HL-60/S4 (cell line): ENCODE data around the gene SNX10.

ENCODE experiments used
- in situ Hi-C: fragments of 300-500 bp; cut with MboI; formaldehyde crosslinking; loops from 2 replicates; pipeline ENCODE4 v1.14.3; 2022; ENCODE audit warnings: low sequenced_read_pairs

Gene SNX10

DNA sequence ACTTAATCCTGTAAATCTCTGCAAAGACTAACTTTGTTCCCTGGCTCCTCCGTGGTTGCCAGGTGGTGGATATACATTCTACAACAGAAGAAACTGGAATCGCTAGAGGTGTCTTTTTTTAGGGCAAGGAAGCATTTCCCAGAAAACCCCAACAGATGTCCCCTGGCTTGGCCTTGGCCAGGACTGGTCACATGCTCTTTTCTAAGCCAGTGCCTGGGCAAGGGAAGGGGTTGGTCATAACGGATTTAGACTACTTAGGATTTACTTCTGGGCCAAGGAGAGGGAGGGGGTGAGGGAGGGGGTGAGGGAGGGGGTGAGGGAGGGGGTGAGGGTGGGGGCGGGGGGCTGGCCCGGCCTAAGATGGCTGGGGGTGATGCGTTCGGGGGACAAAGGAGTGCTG, 105.7 kb downstream of the SNX10 start:
- in situ Hi-C loops, result no loop called here

GRCh38 chr7:26397796-26398426, 106.2 kb downstream of the SNX10 start:
- in situ Hi-C loops, result no loop called here

- in situ Hi-C loops, result no loop called here
These were observed 106.7 kb downstream of the SNX10 start for GRCh38 chr7:26398427-26398755.

DNA sequence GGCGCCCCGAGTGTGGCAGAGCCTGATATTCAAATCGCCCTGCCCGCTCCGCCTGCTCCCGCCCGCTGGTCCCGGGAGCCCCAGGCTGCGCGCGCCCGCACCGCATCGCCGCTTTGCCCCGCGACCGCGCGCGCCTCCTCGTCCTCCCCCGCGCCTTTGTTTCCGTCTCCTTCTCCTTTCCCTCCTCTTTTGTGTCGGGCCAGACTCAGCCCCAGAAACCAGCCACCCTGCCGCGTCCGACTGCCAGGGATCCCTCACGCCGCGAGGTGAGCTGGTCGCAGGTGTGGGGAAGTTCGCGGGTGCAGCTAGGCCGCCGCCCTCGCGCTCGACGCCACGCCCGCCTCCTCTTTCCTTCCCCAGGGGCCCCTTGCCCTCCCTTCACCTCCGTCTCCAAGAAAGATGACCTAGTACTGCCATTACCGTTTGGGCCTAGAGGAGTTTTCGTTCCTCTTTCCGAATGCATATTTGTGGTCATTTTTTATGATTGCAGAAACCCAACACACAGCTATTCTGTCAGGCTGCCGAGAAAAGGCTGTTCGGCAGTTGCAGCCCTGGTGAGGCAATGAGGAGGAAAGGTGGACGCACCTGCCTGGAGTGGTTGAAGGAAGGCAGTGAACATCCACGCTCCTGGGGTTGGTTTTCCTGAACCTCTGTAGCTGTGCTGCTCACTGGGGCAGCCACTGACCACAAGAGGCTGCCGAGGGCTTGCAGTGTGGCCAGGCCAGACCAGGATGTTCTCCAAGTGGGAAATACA, 107.3 kb downstream of the SNX10 start:
- in situ Hi-C loops, result no loop called here

DNA sequence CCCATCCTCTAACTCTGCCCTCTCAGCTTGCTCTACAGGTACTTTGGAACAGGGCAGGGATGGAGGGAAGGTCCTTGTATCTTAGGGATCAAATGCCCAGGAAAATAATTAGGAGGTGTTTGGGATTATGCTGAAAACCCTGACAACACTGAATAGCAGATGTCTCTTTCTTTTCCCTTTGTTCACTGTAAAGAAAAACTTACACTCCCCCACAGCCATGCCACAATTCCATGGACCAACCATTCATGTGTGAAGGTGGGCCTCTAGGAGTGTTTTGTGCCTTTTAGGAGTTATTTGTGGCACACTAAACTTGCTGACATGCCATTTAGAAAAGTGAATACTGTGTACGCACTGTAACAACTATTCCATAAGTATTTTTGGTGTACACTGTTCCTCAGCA, 108.1 kb downstream of the SNX10 start:
- in situ Hi-C loops, result no loop called here

- in situ Hi-C loops, result no loop called here
These were observed 112.0 kb downstream of the SNX10 start for GRCh38 chr7:26403640-26404039.

GRCh38 chr7:26404189-26404996, 112.7 kb downstream of the SNX10 start:
- in situ Hi-C loops, result no loop called here

GRCh38 chr7:26406433-26406832, 114.8 kb downstream of the SNX10 start:
- in situ Hi-C loops, result no loop called here

GRCh38 chr7:26409661-26410547, 118.2 kb downstream of the SNX10 start:
- in situ Hi-C loops, result no loop called here

DNA sequence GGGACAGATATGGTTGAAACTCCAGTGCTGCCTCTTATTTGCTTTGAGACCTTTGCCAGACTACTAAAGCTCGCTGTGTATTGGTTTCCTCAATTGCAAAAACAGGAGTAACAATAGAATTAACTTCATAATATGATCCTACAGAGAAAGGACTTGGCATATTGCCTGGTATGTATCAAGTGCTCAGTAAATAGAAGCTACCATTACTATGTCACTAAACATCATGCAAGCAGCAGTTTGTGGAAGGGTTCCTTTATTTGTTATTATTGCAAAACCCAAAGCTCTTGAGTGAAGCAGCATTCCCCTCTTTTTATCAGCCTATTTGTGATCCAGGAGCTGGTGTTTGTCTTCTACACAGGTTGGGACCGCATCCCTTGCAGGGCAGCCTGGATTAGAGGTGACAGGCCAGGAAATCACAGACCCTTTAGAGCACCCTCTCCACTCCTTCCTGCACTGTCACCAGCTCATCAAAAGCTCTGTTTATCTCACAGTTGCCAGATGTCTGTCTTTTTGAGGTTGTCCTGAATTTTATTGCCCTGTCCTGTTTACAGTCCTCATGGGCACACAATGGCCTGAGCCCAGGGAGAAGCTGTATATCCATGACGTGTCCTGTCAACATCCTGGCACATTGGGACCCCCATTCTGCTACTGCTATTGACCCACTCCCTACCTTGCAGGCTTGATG, 121.5 kb downstream of the SNX10 start:
- in situ Hi-C loops, result no loop called here

DNA sequence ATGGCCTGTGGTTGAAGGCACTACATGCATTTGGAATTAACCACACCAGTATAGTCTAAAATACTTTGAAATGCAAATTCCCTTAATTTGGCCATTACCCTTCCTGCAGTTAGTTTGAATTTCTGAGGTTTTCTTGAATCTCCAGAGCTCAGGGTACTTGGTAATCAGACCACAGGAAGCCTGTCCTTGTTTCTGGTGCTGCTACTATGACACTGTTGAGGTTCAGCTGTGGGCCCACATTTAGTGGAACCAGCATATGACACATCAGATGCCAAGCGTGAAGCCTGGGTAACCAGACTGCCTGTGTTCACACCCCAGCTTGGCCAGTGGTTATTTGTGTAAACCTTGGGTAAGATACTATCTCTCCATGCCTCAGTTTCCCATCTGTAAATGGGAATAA, 124.3 kb downstream of the SNX10 start:
- in situ Hi-C loops, result no loop called here

DNA sequence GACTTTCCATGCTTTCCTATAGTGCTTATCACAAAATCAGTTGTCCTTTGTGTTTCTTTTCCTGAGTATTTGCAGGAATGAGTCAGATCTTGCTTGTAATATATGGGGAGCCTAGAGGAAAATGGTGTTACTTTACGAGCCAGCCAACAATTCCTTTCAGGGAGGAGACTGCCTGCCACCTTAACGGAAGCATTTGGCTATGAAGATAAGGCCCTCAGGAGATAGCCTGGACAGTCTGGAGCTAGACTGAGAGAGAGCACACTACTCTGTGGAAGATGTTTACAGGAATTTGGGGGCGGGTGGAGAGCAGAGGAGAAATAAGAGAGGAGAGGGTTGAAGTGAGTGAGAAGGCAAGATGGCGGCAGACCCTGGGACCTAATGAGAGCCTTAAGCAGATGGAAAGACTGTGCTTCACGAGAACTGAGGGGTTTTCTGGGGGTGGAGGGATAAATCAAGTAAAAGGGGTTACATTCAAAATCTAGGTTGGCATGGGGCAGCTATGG, 126.3 kb downstream of the SNX10 start:
- in situ Hi-C loops, result no loop called here

- in situ Hi-C loops, result no loop called here
These were observed 127.5 kb downstream of the SNX10 start for GRCh38 chr7:26419198-26419597.

DNA sequence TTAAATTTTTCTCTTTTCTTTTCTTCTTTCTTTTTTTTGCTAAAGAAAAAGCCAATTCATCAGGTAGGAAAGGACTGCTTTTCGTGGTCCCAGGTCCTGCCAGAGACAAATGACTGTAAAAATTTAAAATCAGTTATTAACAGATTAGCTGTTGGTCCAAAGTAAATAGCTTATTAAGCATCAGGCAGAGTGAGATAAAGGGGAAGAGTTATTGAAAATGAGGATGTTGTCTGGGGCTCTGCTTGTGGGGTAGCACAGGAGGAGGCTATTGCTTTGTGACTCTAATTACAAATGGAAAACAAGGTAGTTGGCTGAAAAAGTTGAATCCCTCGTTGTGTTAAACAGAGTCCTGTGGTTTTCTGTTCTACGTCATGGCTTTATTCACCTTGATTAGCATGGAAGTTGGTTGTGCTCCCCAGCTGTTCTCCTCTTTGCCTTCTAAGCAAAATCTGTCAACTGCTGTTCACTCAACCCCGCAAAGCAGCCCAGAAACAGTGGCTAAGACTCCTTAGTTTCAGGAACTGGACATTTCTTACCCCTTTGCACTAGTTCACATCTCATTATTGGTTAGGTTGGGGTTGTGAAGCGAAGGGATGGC, 128.9 kb downstream of the SNX10 start:
- in situ Hi-C loops, result no loop called here

DNA sequence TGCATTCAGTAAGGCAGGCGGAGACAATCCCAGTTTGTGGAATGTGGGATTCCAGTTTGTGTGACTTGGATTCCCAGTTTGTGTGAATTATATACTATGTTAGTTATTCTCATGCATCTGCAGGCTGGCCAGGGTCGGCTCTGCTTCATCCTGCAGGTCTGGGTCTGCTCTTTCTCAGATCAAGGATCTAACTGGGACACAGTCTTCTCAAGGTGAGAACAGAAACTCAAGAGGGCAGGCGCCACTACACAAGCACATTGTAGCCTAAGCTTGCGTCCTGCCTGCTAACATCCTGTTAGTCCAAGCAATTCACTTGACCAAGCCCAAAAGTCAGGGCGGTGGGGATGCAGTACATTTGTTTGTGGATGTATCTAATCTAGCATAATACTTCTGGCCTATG, 131.1 kb downstream of the SNX10 start:
- in situ Hi-C loops, result no loop called here

DNA sequence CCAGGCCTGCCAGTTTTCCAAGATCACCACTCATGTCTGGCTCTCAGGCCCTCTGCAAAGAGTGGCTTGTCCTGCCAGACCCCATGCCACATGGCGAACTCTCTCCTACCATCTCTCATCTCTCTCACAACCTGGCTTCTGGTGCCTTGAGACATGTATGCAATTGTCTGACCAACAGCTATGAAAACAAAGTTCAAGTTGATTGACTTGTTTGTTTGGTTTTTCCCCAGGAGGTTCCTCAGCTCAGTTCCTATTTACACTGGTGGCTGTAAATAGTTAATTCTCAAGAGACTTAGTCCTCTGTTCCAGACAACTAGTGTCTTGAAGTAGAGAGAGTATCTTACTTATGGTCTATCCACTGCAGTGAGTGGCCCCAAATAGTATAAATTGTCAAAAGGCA, 131.8 kb downstream of the SNX10 start:
- in situ Hi-C loops, result no loop called here
